Right lobe of liver (tissue), 6 donors: Measurements from ENCODE around the gene CNTN2. TPM values are rescaled to one million over a fixed set of nuclear protein-coding genes. Genes with fewer than 3 reads are reported as not detected.

Experiments
- ATAC-seq, 4 donors: fragments of 200-7000 bp; cut with Tn5 transposase; one replicate each; pipeline ENCODE4 v1.9.1; 2020; ENCODE audit warnings: mild to moderate bottlenecking in 4 of 4, moderate library complexity in 4 of 4
- DNase-seq, 3 donors: peaks; one replicate each; pipeline ENCODE4 v3.0.0-alpha.2; 2020
- H3K27ac ChIP-seq, 3 donors: fragments of 200-600 bp; one replicate each; pipeline ENCODE4 v1.8.0; 2022
- H3K27me3 ChIP-seq, 2 donors: fragments of 200-600 bp; one replicate each; pipeline ENCODE4 v1.8.0; 2022
- H3K36me3 ChIP-seq, 4 donors: fragments of 200-600 bp; sonication (generic) in 1 of 4; one replicate each; pipeline versions ENCODE4 v1.5.1 to v1.8.0; 2017 to 2022; ENCODE audit warnings: control low read depth in 1 of 4
- H3K4me1 ChIP-seq, 4 donors: fragments of 200-600 bp; sonication (generic) in 1 of 4; one replicate each; pipeline versions ENCODE4 v1.5.1 to v1.8.0; 2017 to 2022; ENCODE audit warnings: control low read depth in 1 of 4
- H3K4me3 ChIP-seq, 3 donors: fragments of 200-600 bp; one replicate each; pipeline ENCODE4 v1.8.0; 2022
- H3K9me3 ChIP-seq, 4 donors: fragments of 200-600 bp; sonication (generic) in 1 of 4; one replicate each; pipeline versions ENCODE4 v1.5.1 to v1.8.0; 2017 to 2022; ENCODE audit warnings: control low read depth in 1 of 4
- CTCF ChIP-seq, 4 donors: fragments of 200-600 bp in 3 of 4; fragments of 450-650 bp in 1 of 4; IDR thresholded peaks; one replicate each; pipeline versions ENCODE4 v1.5.1 to v1.8.0; 2016 to 2022; ENCODE audit warnings: antibody characterized with exemption in 4 of 4, mild to moderate bottlenecking in 2 of 4
- POLR2A ChIP-seq: fragments of 450-650 bp; IDR thresholded peaks from one replicate; pipeline ENCODE4 v1.6.1; 2017; ENCODE audit warnings: antibody characterized with exemption, mild to moderate bottlenecking
- WGBS: methylation state at CpG from one replicate; pipeline ENCODE4 v1.1.6; 2018; ENCODE audit warnings: low coverage, low lambda C conversion rate; ENCODE audit not compliant: insufficient coverage; ENCODE audit errors: missing lambda C conversion rate; 5-methylcytosine and 5-hydroxymethylcytosine counted together
- intact Hi-C, 2 donors: fragments of 100-400 bp; cut with DNase I; formaldehyde crosslinking; loops; one replicate each; pipeline versions ENCODE4 v1.11.2 to v1.14.1; 2022
- total RNA-seq, 6 experiments: library from RNA; depleted of rRNA in 2 of 6; stranded (reverse); fragments of >200 nt in 2 of 6; fragmentation: NEBNext Ultra II Directional in 3 of 6; extraction: Animal tissue kit (Norgen Biotek cat#: 25700) in 3 of 6; gene quantifications; one replicate each; pipeline versions ENCODE4 v1.1.0 to v1.2.4, GENCODE V29; 2016 to 2023
- donor health status: DM: no; HTN: yes; CAD: no.
- donor health status: DM: no; HTN: no; CAD: no.
- donor health status: DM: no; HTN: no; CAD: no.
- donor health status: DM: no; HTN: yes; CAD: no.
- donor health status: DM: no; HTN: yes; CAD: no.

Gene CNTN2
- total RNA-seq, 6 experiments from 2014 or later = 0.49 TPM; not detected in 5

DNA sequence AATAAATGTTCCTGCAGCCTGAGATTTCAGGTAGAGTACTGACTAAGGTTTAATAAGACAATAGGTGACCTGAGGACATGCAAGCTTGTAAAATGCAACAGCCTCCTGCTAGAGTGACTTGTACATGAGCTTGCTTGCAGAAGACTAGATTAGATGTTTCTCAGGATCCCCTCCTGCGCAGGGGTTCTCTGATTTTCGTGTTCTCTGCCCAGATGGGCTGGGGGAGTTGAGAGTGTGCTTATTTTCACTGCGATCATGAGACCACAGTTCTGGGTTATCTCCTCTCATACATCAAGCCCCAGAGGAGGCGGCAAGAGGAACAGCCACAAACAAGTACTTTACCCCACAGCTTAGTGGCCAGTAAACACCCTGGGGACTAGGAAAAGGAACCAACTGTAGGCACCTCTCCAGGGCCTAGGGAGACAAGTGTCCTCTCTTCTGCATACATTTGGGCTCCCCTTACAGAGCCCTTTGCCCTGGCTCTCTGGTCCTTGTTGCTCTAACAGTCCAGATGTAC lies 33.3 kb downstream of the CNTN2 start:
- DNase-seq (no peak), ATAC-seq (no peak)
- no peak overlapping the region for H3K4me3 ChIP-seq
- H3K36me3 ChIP-seq = no peaks in the 10 kb centered on the region
- intact Hi-C loops = loop anchor here in 1 of 2 donors (10.0 kb wide), 1 partner anchor 178 kb away; no protein-coding TSS in a partner anchor
- H3K27ac ChIP-seq = no peak overlapping the region
- TF ChIP-seq CTCF (IDR thresholded peaks at IDR 0.05) (no peak), POLR2A (no peak)
- 58% methylated on average over 3 of the region's 4 CpGs for WGBS
- no peaks in the 10 kb centered on the region for H3K9me3 ChIP-seq
- H3K27me3 ChIP-seq = no peaks in the 10 kb centered on the region
- no peaks in the 10 kb centered on the region for H3K4me1 ChIP-seq

GRCh38 chr1:205077158-205077933 lies 34.3 kb downstream of the CNTN2 start:
- ATAC-seq = no peak
- intact Hi-C loops = loop anchor here in 1 of 2 donors (10.0 kb wide), 1 partner anchor 177 kb away; no protein-coding TSS in a partner anchor
- TF ChIP-seq CTCF (IDR thresholded peaks at IDR 0.05) (no peak), POLR2A (no peak)

DNA sequence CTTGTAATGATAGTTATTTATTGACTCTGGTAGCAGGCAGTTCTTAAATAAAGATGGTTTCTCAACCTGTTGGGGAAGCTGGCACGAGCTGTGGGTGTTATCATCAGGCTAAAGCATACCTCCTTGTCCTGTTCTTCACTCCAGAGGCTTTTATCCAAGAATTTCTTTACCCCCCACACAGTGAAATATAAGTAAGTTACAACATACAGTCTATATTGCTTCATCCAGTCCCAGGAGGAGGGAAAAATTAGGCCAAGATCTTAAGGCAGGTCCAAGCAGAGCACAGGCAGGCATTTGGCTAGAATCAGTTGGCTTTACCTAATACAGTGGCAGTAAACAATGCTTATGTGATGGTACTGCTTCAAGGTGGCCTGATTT lies 34.9 kb downstream of the CNTN2 start:
- WGBS = 83% methylated on average over 1 of the region's 1 CpG
- ATAC-seq = no peak

More at GRCh38 chr1:205077158-205077933, 34.3 kb downstream of the CNTN2 start:
- no peak overlapping the region for H3K27ac ChIP-seq
- WGBS = 92% methylated on average over 6 of the region's 7 CpGs
- no peaks in the 10 kb centered on the region for H3K4me1 ChIP-seq
- no peak for DNase-seq
- H3K36me3 ChIP-seq = no peaks in the 10 kb centered on the region
- no peaks in the 10 kb centered on the region for H3K9me3 ChIP-seq
- no peaks in the 10 kb centered on the region for H3K27me3 ChIP-seq
- H3K4me3 ChIP-seq = no peak overlapping the region

GRCh38 chr1:205082431-205082830 lies 39.4 kb downstream of the CNTN2 start:
- intact Hi-C loops = no loop called here
- TF ChIP-seq CTCF (IDR thresholded peaks at IDR 0.05) (no peak), POLR2A (no peak)
- DNase-seq = no peak
- H3K4me1 ChIP-seq = no peaks in the 10 kb centered on the region
- ATAC-seq = no peak
- peaks cover 0 to 11% (median under 1%) of the 10 kb centered on the region in 4 donors for H3K36me3 ChIP-seq
- no peaks in the 10 kb centered on the region for H3K27me3 ChIP-seq
- H3K27ac ChIP-seq = no peak overlapping the region
- no peaks in the 10 kb centered on the region for H3K9me3 ChIP-seq
- H3K4me3 ChIP-seq = no peak overlapping the region
- WGBS = 93% methylated on average over 4 of the region's 4 CpGs

More for the DNA sequence above, 34.9 kb downstream of the CNTN2 start:
- H3K9me3 ChIP-seq = no peaks in the 10 kb centered on the region
- no peaks in the 10 kb centered on the region for H3K36me3 ChIP-seq
- no peaks in the 10 kb centered on the region for H3K4me1 ChIP-seq
- H3K27ac ChIP-seq = no peak overlapping the region
- H3K27me3 ChIP-seq = no peaks in the 10 kb centered on the region
- H3K4me3 ChIP-seq = no peak overlapping the region
- TF ChIP-seq POLR2A = no peak
- DNase-seq = no peak
- intact Hi-C loops = loop anchor here in 1 of 2 donors (10.0 kb wide), 1 partner anchor 177 kb away; no protein-coding TSS in a partner anchor

DNA sequence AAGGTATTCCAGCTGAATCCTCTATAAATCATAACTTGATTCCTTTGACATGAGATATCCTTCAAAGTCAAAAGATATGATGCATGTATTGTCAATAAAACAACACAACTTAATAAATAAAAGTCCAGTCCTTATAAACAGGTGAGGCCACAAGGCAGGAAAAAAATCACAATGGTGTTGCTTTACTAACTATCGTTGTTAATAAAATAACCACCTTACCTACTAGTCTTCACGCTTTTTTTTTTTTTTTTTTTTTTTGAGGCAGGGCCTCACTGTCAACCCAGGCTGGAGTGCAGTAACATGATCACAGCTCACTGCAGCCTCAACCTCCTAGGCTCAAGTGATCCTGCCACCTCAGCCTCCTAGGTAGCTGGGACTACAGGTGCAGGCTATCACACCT lies 41.3 kb downstream of the CNTN2 start, which contains the start of gene TMEM81:
TSS of gene TMEM81 (minus strand) at position 101 of the 400 bp plus-strand sequence. CDS start 140 bp downstream, outside the sequence.
- Histone ChIP-seq H3K36me3 (peaks cover 0 to 28% (median 3%) of the 10 kb centered on the region in 4 donors), H3K4me3 (no peak within 1 kb of the TSS), H3K9me3 (no peaks in the 10 kb centered on the region), H3K27me3 (no peaks in the 10 kb centered on the region), H3K4me1 (no peaks in the 10 kb centered on the region), H3K27ac (no peak within 1 kb of the TSS)
- ATAC-seq (no peak), DNase-seq (no peak)
- intact Hi-C loops = no loop called here
- TF ChIP-seq POLR2A (no peak), CTCF (IDR thresholded peaks at IDR 0.05) (no peak)
- 89% methylated on average over 2 of the region's 2 CpGs for WGBS
